K562 (cell line): ENCODE data around the gene PSRC1. TPM values are rescaled to one million over a fixed set of nuclear protein-coding genes. Genes with fewer than 3 reads are reported as not detected.
A peak's percentile ranks its signal among the peaks of the same experiment; 100 is the strongest.

Experiments
- BRD9 ChIP-seq: fragments of 450-650 bp; IDR thresholded peaks from 2 replicates; pipeline ENCODE4 v1.6.1; 2018; ENCODE audit warnings: low read depth; ENCODE audit not compliant: partially characterized antibody
- EGR1 ChIP-seq: fragments of 450-650 bp; conservative IDR thresholded peaks from 2 replicates; pipeline ENCODE4 v1.6.1; 2017; ENCODE audit warnings: mild to moderate bottlenecking
- KLF16 ChIP-seq: IDR thresholded peaks from 2 replicates; pipeline ENCODE4 v1.6.1; 2016; ENCODE audit warnings: antibody characterized with exemption
- PRDM10 ChIP-seq: fragments of 450-650 bp; IDR thresholded peaks from 2 replicates; pipeline ENCODE4 v1.6.1; 2018; ENCODE audit not compliant: partially characterized antibody
- RERE ChIP-seq: sonication (generic); formaldehyde crosslinking; IDR thresholded peaks from 2 replicates; pipeline ENCODE4 v1.8.0; 2023; ENCODE audit warnings: missing genetic modification reagents, mild to moderate bottlenecking, borderline replicate concordance
- SMC3 ChIP-seq: conservative IDR thresholded peaks from 2 replicates; pipeline ENCODE4 v1.6.1; 2011; ENCODE audit warnings: low read depth, low read length, improper control_type of control experiment; ENCODE audit not compliant: insufficient read depth
- TCF7 ChIP-seq: sonication (generic); IDR thresholded peaks from 2 replicates; pipeline ENCODE4 v1.6.1; 2016; ENCODE audit warnings: antibody characterized with exemption, borderline replicate concordance
- TFAP4 ChIP-seq: sonication (generic); formaldehyde crosslinking; IDR thresholded peaks from 2 replicates; pipeline ENCODE4 v1.8.0; 2022; ENCODE audit warnings: missing genetic modification reagents, mild to moderate bottlenecking, moderate library complexity, borderline replicate concordance
- ZC3H4 ChIP-seq: sonication (generic); formaldehyde crosslinking; IDR thresholded peaks from 2 replicates; pipeline ENCODE4 v1.9.0; 2021; ENCODE audit warnings: missing genetic modification reagents, borderline replicate concordance
- ZFP36 ChIP-seq: fragments of 150-350 bp; IDR thresholded peaks from 2 replicates; pipeline ENCODE4 v1.6.1; 2018; ENCODE audit warnings: low read length, low read depth; ENCODE audit not compliant: partially characterized antibody
- ZHX1 ChIP-seq: fragments of 150-350 bp; conservative IDR thresholded peaks from 2 replicates; pipeline ENCODE4 v1.6.1; 2014; ENCODE audit warnings: low read length
- ZNF12 ChIP-seq: sonication (generic); formaldehyde crosslinking; IDR thresholded peaks from 2 replicates; pipeline ENCODE4 v1.4.0; 2020; ENCODE audit warnings: mild to moderate bottlenecking, missing genetic modification reagents
- ZNF347 ChIP-seq: fragments of 450-650 bp; formaldehyde crosslinking; IDR thresholded peaks from 2 replicates; pipeline ENCODE4 v1.4.0; 2020; ENCODE audit warnings: low read depth, mild to moderate bottlenecking, moderate library complexity
- ZNF583 ChIP-seq: fragments of 250-450 bp; sonication (Bioruptor Pico); IDR thresholded peaks from 2 replicates; pipeline ENCODE4 v1.4.0; 2020
- polyA plus RNA-seq, 8 experiments: library from polyadenylated mRNA; depleted of rRNA in 4 of 8; stranded (reverse) in 5 of 8; unstranded in 3 of 8; fragments of >200 nt; fragmentation: Nextera tagmentation in 2 of 8; fragmentation: Illumina TruSeq in 1 of 8; extraction: Ambion mirVana in 2 of 8; extraction: Trizol in 1 of 8; gene quantifications; 2 replicates each; pipeline versions ENCODE4 v1.2.1 to v1.2.3, GENCODE V29; 2011 to 2014; ENCODE audit warnings: inconsistent platforms in 1 of 8, missing spikeins in 1 of 8
- total RNA-seq, 7 experiments: library from RNA; depleted of rRNA in 6 of 7; stranded (reverse); fragments of >200 nt in 6 of 7; fragmentation: Illumina TruSeq in 2 of 7; extraction: Trizol in 2 of 7; gene quantifications; 2 replicates each; pipeline versions ENCODE4 v1.2.1 to v1.2.3, GENCODE V29; 2011 to 2021; ENCODE audit warnings: low replicate concordance in 1 of 7

The PSRC1 gene
- total and polyA plus RNA-seq, 9 of the 15 experiments (the other 6 are each of a cell fraction or from before 2014, with no cell fraction given), result 6.5 to 65.2 (median 39.3) TPM

- peak; percentile 63; the same call in 1 of the 2 replicates for TF ChIP-seq TFAP4
- TF ChIP-seq TCF7, result 0 out of 2 replicates have a peak, but pooled peaks have one; percentile 41
- no peak; the same call in 1 of the 2 replicates for TF ChIP-seq KLF16
- peak; percentile 38 for TF ChIP-seq BRD9
- no peak for TF ChIP-seq ZFP36
- TF ChIP-seq RERE, result no peak
- peak; percentile 59 for TF ChIP-seq EGR1
- no peak for TF ChIP-seq ZC3H4 (CRISPR knock-in tag)
- TF ChIP-seq ZHX1, result 0 out of 2 replicates have a peak, but pooled peaks have one; percentile 63
- TF ChIP-seq PRDM10, result peak; percentile 20
- TF ChIP-seq SMC3, result peak; percentile 96
- TF ChIP-seq ZNF583 (CRISPR knock-in tag), result peak; percentile 55; the same call in 1 of the 2 replicates
- TF ChIP-seq ZNF347 (CRISPR knock-in tag), result no peak
- TF ChIP-seq ZNF12, result 0 out of 2 replicates have a peak, but pooled peaks have one; percentile 20
These were observed 5.3 kb downstream of the PSRC1 start (continued) for GRCh38 chr1:109277434-109278204.
